ENCODE measurements around the gene SMOC2.

DNA sequence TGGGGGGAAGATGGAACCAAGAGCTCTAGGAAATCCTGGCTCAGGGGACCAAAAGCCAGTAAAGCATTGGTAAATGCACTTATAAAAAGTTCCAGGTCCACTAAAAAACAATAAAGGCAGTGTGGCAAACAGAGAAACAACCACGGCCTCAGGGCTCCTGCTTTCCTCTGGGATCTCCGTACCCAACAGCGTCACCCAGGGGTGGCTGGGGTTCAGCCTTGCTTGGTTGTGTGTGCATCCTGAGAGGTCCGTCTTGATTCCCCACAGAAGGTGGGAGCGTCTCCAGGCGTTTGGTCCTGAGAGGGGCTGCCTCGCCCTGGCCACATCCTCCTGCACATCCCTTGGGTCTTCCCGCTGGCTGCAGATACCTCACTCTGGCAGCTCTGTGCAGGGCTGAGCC lies 60.6 kb downstream of the SMOC2 start:
- no peak for TF ChIP-seq CTCF (IDR thresholded peaks at IDR 0.05)
- TF ChIP-seq POLR2A (IDR thresholded peaks at IDR 0.05) = no peak

Data from Peyer's patch (tissue), 4 donors.